Measurements from ENCODE around the gene CTNND1.

CTNND1 gene

DNA sequence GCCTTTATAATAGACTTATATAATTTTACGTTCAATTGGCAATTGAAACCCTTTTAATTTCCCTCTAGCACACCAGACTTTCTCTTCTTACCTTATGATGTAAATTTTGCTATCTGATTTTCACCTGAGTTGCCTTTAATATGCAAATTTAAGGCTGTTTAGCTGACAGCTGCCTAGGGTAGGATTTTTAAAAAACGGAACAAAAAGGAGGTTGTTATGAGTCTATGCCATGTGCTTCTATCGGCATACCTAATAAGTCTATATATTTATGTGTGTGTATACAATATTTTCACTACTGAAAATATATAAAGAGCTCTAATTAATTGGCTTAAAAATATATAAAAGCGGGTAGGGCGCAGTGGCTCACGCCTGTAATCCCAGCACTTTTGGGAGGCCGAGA, 32.1 kb upstream of the CTNND1 start:
- POLR2A ChIA-PET (ENCODE audit: low non-redundant PET): no interaction called here
- CTCF ChIA-PET: no interaction called here
- DNase-seq (ENCODE audit: low spot score): no peak
- TF ChIP-seq, protein P1, sequence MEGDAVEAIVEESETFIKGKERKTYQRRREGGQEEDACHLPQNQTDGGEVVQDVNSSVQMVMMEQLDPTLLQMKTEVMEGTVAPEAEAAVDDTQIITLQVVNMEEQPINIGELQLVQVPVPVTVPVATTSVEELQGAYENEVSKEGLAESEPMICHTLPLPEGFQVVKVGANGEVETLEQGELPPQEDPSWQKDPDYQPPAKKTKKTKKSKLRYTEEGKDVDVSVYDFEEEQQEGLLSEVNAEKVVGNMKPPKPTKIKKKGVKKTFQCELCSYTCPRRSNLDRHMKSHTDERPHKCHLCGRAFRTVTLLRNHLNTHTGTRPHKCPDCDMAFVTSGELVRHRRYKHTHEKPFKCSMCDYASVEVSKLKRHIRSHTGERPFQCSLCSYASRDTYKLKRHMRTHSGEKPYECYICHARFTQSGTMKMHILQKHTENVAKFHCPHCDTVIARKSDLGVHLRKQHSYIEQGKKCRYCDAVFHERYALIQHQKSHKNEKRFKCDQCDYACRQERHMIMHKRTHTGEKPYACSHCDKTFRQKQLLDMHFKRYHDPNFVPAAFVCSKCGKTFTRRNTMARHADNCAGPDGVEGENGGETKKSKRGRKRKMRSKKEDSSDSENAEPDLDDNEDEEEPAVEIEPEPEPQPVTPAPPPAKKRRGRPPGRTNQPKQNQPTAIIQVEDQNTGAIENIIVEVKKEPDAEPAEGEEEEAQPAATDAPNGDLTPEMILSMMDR (conservative IDR thresholded peaks at IDR 0.05; ENCODE audit: low read depth): no peak
- H3K27ac ChIP-seq: no peak overlapping the region

DNA sequence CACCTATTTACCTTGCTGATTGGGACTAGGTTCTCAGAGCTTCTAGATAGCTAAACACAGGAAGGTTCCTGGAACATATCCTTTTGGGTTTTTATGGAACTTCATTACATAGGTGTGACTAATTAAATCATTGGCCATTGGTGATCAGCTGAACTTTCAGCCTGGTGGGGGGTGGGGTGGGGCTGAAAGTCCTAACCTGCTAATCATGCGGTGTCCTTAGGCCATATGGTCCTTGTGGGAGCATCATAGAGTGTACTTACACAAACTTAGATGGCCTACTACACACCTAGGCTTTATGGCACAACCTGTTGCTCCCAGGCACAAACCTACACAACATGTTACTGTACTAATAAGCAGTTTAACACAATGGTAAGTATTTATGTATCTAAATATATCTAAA, 28.9 kb upstream of the CTNND1 start:
- H3K27ac ChIP-seq: no peak overlapping the region
- ChIA-PET POLR2A (ENCODE audit: low non-redundant PET) (interaction anchor here (0.6 kb wide), 1 partner anchor 18 kb away, joined by 3 read pairs; no protein-coding TSS in a partner anchor), CTCF (interaction anchor here (0.7 kb wide), 1 partner anchor 30 kb away, joined by 3 read pairs; no protein-coding TSS in a partner anchor)
- peak; percentile 30 for DNase-seq (ENCODE audit: low spot score)
- TF ChIP-seq, protein P1 (conservative IDR thresholded peaks at IDR 0.05; ENCODE audit: low read depth): no peak

DNA sequence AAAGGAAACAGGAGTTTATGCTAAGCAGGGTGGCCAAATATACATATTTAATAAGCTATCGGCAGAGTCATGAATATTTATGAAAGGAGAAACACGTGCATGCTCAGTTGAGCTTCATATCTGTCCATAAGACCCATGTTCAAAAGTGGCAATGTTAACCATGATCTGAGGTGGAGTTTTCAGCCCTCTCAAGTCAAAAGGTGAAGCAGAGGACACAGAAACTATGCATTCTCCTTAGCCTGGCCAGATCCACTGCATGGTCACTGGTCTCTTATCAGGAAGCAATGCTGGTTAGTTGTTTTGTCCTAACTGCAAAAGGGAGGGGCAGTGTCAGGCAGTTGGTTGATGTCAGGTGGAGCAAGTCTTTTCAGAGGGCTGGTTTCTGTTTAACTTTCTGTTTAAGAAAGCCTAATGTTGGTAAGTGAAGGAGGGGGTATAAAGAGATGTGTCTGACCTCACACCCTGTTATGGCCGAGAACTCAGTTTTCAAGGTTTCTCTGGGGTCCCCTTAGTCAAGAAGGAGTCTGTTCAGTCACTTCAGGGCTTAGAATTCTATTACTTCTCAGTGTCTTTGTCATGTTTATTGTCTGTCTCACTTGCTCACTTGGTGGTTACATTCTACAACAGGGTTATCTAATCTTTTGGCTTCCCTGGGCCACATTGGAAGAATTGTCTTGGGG, 25.8 kb upstream of the CTNND1 start:
- ChIA-PET POLR2A (ENCODE audit: low non-redundant PET) (no interaction called here), CTCF (interaction anchor here (0.6 kb wide), 4 partner anchors 9 to 323 kb away, joined by 3 to 4 read pairs (median 4); no protein-coding TSS in a partner anchor)
- DNase-seq (ENCODE audit: low spot score): no peak
- H3K27ac ChIP-seq: no peak overlapping the region
- TF ChIP-seq, protein P1 (conservative IDR thresholded peaks at IDR 0.05; ENCODE audit: low read depth): no peak

DNA sequence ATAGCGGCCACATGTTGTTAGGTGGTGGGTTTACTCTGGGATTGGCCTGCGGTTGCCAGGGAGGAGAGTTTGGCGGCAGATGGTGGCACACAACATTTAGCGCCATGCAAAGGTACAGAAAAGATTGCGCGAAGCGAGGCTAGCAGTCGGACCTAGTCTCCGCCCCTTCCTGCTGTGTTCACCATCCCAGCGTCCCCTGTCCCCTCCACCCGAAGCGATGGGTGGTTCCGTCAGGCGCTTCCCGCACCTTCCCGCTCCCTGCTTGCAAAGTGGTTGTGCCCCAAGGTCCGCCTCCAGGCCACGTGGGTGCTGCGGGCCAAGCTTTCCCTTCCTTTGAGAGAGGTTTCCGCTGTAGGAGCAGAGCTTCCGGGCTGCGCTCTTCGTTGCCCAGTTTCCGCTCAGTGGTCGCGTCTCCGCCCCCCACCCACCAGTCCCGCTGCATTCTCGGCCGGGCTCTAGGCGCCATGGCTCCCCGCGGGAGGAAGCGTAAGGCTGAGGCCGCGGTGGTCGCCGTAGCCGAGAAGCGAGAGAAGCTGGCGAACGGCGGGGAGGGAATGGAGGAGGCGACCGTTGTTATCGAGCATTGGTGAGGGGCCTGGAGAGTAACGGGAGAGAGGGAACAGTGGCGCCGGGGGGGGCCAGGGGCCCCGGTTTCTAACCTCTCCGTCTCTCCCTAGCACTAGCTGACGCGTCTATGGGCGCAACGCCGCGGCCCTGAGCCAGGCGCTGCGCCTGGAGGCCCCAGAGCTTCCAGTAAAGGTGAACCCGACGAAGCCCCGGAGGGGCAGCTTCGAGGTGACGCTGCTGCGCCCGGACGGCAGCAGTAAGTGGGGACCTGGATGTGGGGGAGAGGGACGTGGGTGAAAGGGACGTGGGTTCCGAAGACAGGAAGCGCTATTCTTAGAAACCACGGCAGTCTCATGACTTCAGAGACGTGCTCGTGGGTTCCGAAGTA, 20.2 kb upstream of the CTNND1 start, which contains the start of gene SELENOH:
TSS of gene SELENOH (plus strand) at position 360 of the 955 bp plus-strand sequence. CDS start at position 465, 105 bp downstream.
- ChIA-PET CTCF (interaction anchor here (0.5 to 2.7 kb wide), 3 partner anchors 19 to 59 kb away, joined by 3 to 14 read pairs (median 4); no protein-coding TSS in a partner anchor), POLR2A (ENCODE audit: low non-redundant PET) (interaction anchor here (0.6 to 0.9 kb wide), 2 partner anchors 14 to 27 kb away, joined by 3 read pairs; no protein-coding TSS in a partner anchor)
- TF ChIP-seq, protein P1 (conservative IDR thresholded peaks at IDR 0.05; ENCODE audit: low read depth): no peak
- peak; percentile 95 for DNase-seq (ENCODE audit: low spot score)
- peak within 1 kb of the TSS; percentile 85 for H3K27ac ChIP-seq

DNA sequence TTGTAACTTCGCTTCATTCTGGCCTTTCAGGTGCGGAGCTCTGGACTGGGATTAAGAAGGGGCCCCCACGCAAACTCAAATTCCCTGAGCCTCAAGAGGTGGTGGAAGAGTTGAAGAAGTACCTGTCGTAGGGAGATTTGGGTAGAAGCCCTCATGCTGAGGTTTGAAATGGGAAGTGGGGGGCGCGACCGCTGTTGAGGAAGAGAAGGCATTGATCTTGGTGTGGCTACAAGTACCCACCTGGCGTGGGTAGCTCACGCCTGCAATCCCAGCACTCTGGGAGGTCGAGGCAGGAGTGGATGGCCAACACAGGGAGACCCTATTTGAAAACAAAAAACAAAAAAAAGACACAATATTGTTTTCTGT, 19.5 kb upstream of the CTNND1 start:
- H3K27ac ChIP-seq: peak overlapping the region; percentile 85
- ChIA-PET CTCF (interaction anchor here (0.6 to 2.7 kb wide), 2 partner anchors 19 to 59 kb away, joined by 3 to 14 read pairs; no protein-coding TSS in a partner anchor), POLR2A (ENCODE audit: low non-redundant PET) (interaction anchor here (0.6 to 0.9 kb wide), 2 partner anchors 15 to 28 kb away, joined by 3 read pairs; no protein-coding TSS in a partner anchor)
- TF ChIP-seq, protein P1 (conservative IDR thresholded peaks at IDR 0.05; ENCODE audit: low read depth): no peak
- no peak for DNase-seq (ENCODE audit: low spot score)

DNA sequence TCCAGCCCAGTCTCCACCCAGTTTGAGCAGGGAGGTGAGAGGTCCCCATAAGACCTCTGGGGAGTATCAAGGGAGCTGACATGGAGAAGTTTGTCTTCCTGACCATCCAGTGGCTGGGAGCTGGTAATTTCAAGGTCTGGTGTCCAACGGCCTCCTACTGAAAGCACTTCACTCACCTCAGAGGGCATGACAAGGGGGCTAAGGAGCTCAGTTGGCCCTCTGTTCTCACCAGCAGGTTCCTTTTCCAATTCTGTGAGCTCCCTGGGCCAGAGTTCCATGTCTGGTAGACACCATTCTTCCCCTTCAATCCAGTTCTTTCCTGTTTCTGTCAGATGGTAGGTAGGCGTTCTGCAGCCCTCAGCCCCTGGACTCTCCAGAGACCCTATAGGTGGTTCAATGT, 17.2 kb upstream of the CTNND1 start:
- ChIA-PET POLR2A (ENCODE audit: low non-redundant PET) (interaction anchor here (0.5 kb wide), 2 partner anchors 13 to 22 kb away, joined by 3 read pairs; no protein-coding TSS in a partner anchor), CTCF (no interaction called here)
- DNase-seq (ENCODE audit: low spot score): no peak
- TF ChIP-seq, protein P1 (conservative IDR thresholded peaks at IDR 0.05; ENCODE audit: low read depth): no peak
- H3K27ac ChIP-seq: no peak overlapping the region
